IPS DF 6.9 (cell line): ENCODE data around the gene CACNA1C.
"Not testable (repeated sequence)": the region's sequence is repeated elsewhere in the genome, so short reads cannot be mapped to it uniquely, and the experiment has no call there.

Experiments
- DNase-seq: peaks from one replicate; pipeline ENCODE4 v3.0.0-alpha.2; 2013; ENCODE audit warnings: low read depth, low spot score
- H3K27ac ChIP-seq: one replicate; pipeline ENCODE4 v1.5.1; 2013; ENCODE audit warnings: low read length, control low read depth
- H3K27me3 ChIP-seq: 2 replicates; pipeline ENCODE4 v1.6.1; 2013; ENCODE audit warnings: mild to moderate bottlenecking, low read length; ENCODE audit not compliant: control insufficient read depth, insufficient read depth
- H3K36me3 ChIP-seq: 2 replicates; pipeline ENCODE4 v1.6.1; 2013; ENCODE audit warnings: low read length; ENCODE audit not compliant: control insufficient read depth, insufficient read depth
- H3K4me1 ChIP-seq: 2 replicates; pipeline ENCODE4 v1.6.1; 2013; ENCODE audit warnings: low read length; ENCODE audit not compliant: control insufficient read depth, insufficient read depth
- H3K4me3 ChIP-seq: 2 replicates; pipeline ENCODE4 v1.5.1; 2013; ENCODE audit warnings: mild to moderate bottlenecking, low read length
- H3K9me3 ChIP-seq: 2 replicates; pipeline ENCODE4 v1.6.1; 2013; ENCODE audit warnings: low read length, inconsistent platforms; ENCODE audit not compliant: control insufficient read depth, insufficient read depth
- WGBS: extraction: QIAGEN DNeasy Blood & Tissue Kit; methylation state at CpG from one replicate; pipeline ENCODE4 v1.1.7; 2013; ENCODE audit warnings: mixed read lengths, missing lambda C conversion rate; ENCODE audit not compliant: insufficient read length, insufficient coverage; 5-methylcytosine and 5-hydroxymethylcytosine counted together

The CACNA1C gene

DNA sequence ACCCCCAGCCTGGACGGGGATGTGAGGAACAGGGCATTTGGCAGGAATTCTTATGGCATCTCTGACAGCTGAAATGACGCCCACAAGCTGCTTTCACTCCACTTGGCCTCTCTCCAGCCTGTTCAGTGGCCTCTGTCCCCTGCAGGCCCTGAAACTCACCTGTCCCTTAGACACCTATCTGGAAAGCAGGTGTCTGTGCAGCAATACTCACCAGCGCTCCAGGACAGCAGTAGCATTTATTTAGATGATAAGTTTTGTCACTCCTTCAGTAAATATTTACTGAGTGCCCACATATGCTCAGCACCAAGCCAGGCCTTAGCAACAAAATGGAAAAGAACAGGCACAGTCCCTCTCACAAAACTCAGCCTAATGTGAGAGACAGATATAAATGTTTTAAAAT is 430.9 kb downstream of the CACNA1C start:
- Histone ChIP-seq H3K4me1 (no peaks in the 10 kb centered on the region), H3K4me3 (no peak overlapping the region), H3K27ac (no peak overlapping the region), H3K27me3 (no peaks in the 10 kb centered on the region), H3K9me3 (no peaks in the 10 kb centered on the region), H3K36me3 (no peaks in the 10 kb centered on the region)
- no peak for DNase-seq
- no CpG with 5 or more reads among the region's 3 CpGs for WGBS

DNA sequence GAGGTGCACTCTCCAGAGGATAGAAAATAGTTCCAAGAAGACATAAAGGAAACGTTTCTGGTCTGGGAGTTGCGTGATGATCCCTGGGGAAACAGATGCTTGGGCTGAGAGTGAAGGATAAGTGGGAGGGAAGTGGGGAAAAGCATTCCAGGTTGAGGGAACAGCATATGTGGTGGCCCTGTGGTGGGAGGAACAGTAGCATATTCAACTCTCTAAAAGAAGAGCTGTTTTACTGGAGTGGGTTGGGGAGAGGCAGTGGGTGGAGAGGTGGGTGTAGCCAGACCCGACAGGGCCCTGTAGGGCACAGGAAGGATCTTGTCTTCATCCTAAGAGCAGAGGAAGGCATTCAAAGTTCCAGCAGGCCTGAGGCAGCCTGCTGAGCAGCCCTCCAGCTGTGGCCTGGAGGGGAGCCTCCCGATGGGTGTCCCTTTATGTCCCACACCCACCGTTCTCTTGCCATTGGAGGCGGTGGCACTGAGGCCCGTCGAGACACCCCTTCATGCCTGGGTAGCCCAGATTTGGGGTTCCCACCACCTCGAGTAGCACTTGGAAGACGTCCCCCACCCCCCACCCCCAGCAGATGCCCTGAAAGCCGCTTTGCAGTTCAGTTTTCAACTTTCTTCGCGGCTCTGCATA is 431.5 kb downstream of the CACNA1C start:
- Histone ChIP-seq H3K4me3 (no peak overlapping the region), H3K27me3 (no peaks in the 10 kb centered on the region), H3K27ac (no peak overlapping the region), H3K4me1 (no peaks in the 10 kb centered on the region), H3K9me3 (no peaks in the 10 kb centered on the region), H3K36me3 (no peaks in the 10 kb centered on the region)
- no CpG with 5 or more reads among the region's 13 CpGs for WGBS
- no peak for DNase-seq

DNA sequence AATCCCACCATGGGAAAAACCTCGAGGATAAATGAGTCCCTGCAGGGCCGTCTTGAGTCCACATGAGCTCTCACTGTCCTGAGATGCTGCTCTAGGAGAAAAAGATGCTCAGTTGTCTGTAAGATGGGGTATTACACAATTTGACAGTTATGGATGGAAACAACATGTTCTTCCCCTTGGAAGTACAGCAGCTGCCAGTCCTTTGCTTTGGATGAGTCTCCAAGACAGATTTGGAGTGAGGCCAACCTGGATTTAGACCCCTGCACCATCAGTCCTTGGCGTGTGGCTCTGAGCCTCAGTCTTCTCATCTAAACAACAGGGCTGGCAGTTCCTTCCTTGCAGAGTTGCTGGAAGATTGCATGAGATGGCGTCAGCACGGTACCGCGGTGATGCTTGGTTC is 432.9 kb downstream of the CACNA1C start:
- H3K27me3 ChIP-seq, result no peaks in the 10 kb centered on the region
- no peak for DNase-seq
- no peak overlapping the region for H3K4me3 ChIP-seq
- no peak overlapping the region for H3K27ac ChIP-seq
- no peaks in the 10 kb centered on the region for H3K4me1 ChIP-seq
- no CpG with 5 or more reads among the region's 7 CpGs for WGBS
- no peaks in the 10 kb centered on the region for H3K9me3 ChIP-seq
- no peaks in the 10 kb centered on the region for H3K36me3 ChIP-seq

DNA sequence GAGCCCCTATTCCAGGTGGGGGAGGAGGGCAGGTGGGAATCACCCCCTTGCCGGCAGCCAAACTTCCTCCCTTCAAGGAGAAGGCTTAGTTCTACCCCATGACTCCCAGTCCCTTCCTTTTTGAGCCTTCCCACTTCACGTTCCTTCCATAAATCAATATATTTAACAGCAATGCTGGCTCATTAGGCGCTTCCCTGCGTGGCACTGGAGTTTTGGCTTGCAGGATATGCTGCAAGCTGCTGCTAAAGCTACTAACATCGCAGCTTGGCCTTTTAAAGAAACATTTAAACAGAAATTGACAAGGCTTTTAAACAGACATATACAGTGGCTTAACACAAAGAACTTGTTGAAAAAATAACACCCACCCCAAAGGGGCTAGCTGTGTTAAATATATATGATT is 434.0 kb downstream of the CACNA1C start:
- WGBS, result no CpG with 5 or more reads among the region's 5 CpGs
- H3K27ac ChIP-seq, result no peak overlapping the region
- H3K36me3 ChIP-seq, result no peaks in the 10 kb centered on the region
- no peaks in the 10 kb centered on the region for H3K9me3 ChIP-seq
- H3K4me3 ChIP-seq, result no peak overlapping the region
- no peak for DNase-seq
- no peaks in the 10 kb centered on the region for H3K27me3 ChIP-seq
- no peaks in the 10 kb centered on the region for H3K4me1 ChIP-seq

DNA sequence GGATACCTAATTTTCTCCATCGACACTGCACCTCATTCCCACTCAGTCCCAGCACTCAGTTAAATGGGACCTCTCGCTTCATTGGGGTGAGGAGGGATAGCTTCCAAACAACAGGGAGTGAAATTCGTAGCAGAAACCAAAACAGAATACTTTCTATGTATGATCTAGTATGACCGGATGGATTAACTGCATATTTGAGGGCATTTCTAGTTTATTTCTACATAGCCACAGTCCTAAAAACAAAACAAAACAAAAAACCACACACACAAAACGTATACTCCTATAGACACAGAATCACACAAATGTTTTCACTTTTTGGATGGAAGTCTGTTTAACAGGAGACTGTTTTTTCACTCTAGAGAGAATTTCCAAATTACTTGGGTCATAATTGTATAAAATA is 434.5 kb downstream of the CACNA1C start:
- Histone ChIP-seq H3K36me3 (no peaks in the 10 kb centered on the region), H3K4me3 (no peak overlapping the region), H3K27me3 (no peaks in the 10 kb centered on the region), H3K27ac (no peak overlapping the region), H3K9me3 (no peaks in the 10 kb centered on the region), H3K4me1 (no peaks in the 10 kb centered on the region)
- WGBS, result 100% methylated on average over 1 of the region's 5 CpGs
- no peak for DNase-seq

DNA sequence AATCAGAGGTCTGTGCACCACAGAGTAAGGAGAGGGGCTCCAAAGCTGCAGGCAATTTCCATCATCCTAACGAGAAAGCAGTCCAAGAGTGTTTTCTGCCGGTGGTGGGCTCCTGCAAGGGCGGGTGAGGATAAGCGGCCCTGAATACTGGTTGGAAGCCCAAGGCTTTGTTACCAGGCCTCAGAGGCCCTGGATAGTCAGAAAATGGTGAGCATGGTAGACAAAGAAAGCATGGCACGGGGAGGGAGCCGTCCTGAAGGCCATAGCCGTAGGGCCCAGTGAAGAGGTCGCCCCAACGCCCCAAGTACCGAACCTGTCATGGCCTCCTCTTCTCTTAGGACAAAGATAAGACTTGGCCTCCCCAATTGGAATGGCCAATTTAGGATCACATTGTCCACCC is 435.3 kb downstream of the CACNA1C start:
- H3K36me3 ChIP-seq, result no peaks in the 10 kb centered on the region
- no CpG with 5 or more reads among the region's 10 CpGs for WGBS
- DNase-seq, result no peak
- no peaks in the 10 kb centered on the region for H3K4me1 ChIP-seq
- no peak overlapping the region for H3K27ac ChIP-seq
- no peaks in the 10 kb centered on the region for H3K9me3 ChIP-seq
- H3K4me3 ChIP-seq, result no peak overlapping the region
- no peaks in the 10 kb centered on the region for H3K27me3 ChIP-seq

DNA sequence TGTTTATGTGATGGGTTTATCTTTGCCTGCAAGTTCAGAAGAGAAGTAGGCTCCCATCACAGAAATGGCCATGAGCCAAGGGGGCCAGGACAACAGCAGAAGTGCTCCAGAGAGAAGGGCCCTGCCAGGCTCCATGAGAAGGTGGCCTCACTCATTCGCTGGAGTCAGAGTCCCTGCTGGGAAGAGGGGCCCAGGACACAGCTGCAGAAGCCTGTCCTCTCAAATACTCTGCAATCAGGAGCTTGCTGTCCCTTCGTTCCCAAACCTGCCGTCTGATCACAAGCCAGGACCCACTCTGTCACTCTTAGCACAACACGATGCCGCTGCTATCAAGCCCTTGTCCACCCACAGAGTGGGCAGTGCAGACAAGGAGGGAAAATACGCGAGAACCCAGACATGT is 435.8 kb downstream of the CACNA1C start:
- Histone ChIP-seq H3K9me3 (no peaks in the 10 kb centered on the region), H3K27ac (no peak overlapping the region), H3K36me3 (no peaks in the 10 kb centered on the region), H3K4me3 (no peak overlapping the region), H3K4me1 (no peaks in the 10 kb centered on the region), H3K27me3 (no peaks in the 10 kb centered on the region)
- WGBS, result no CpG with 5 or more reads among the region's 7 CpGs
- DNase-seq, result no peak

DNA sequence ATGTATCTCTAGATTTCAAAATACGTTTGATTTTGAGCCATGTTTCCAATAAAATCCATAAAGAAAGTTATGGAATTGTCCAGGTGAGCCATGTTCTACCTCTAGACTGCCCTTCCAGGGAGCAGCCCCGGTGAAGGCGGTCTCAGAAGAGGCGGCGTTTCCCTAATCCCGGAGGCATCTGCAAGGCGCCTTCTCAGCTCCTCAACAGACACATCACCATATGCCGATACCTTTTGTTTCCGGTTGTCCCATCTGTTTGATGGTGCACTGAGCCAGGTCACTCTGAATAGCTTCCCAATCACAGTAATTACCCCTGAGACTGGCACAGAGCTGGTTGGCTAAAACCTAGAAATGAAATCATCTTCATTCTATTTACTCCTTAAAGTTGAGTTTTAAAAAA is 436.5 kb downstream of the CACNA1C start:
- Histone ChIP-seq H3K27ac (no peak overlapping the region), H3K4me1 (no peaks in the 10 kb centered on the region), H3K36me3 (no peaks in the 10 kb centered on the region), H3K9me3 (no peaks in the 10 kb centered on the region), H3K4me3 (no peak overlapping the region), H3K27me3 (no peaks in the 10 kb centered on the region)
- no CpG with 5 or more reads among the region's 9 CpGs for WGBS
- DNase-seq, result no peak

DNA sequence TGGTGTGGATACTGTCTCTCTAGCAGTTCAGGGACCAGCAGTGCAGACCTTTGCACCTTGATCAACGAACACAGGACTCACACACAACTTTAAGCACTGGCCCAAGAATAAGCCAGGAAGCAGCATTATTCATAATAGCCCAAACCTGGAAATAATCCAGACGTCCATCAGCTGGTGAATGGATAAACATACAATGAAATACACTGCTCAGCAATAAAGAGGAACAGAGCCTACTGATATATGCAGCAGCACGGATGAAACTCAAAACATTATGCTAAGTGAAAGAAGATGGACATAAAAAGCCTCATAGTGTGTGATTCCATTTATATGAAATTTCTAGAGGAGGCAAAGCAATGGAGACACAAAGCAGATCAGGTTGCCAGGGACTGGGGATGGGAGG is 438.0 kb downstream of the CACNA1C start:
- no peak for DNase-seq
- Histone ChIP-seq H3K4me1 (no peaks in the 10 kb centered on the region), H3K27ac (no peak overlapping the region), H3K9me3 (no peaks in the 10 kb centered on the region), H3K4me3 (no peak overlapping the region), H3K36me3 (no peaks in the 10 kb centered on the region), H3K27me3 (no peaks in the 10 kb centered on the region)
- WGBS, result no CpG with 5 or more reads among the region's 3 CpGs

DNA sequence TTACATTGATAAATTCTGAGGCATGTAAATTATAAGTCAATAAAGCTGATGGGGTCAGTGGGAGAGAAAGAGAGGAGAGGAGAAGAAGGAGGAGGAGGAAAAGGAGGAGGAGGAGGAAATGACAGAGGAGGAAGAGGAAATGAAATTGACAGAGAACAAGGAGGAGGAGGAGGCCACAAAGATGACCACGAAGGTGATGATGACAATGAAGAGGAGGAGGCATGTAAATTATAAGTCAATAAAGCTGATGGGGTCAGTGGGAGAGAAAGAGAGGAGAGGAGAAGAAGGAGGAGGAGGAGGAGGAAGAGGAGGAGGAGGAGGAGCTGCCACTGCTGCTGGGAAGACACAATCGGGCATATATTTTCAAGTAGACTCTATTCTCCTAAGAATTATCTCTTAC is 438.6 kb downstream of the CACNA1C start:
- H3K27me3 ChIP-seq, H3K36me3 ChIP-seq, H3K4me3 ChIP-seq, H3K27ac ChIP-seq, H3K9me3 ChIP-seq, DNase-seq, H3K4me1 ChIP-seq: not testable (repeated sequence)
- WGBS, result no CpG with 5 or more reads among the region's 2 CpGs

DNA sequence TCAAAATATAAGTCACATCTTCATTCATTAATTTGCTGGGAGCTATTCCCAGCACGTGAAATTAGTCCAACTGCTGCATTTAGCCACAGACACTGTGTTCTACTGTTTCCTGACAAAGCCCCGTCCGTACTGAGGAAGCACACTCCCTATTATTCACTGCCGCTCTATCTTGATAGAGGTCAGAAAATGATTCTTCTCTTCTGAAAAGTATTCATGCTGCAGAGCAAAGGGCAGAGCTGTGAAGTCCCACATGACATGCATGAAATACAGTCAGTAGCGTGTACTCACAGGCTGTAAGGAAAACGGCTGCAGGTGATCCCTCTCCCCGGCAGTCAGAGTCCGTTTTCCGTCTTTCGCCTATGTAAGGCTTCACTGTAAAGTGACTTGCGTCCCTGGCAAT is 439.4 kb downstream of the CACNA1C start:
- Histone ChIP-seq H3K9me3 (no peaks in the 10 kb centered on the region), H3K4me3 (no peak overlapping the region), H3K27me3 (no peaks in the 10 kb centered on the region), H3K36me3 (no peaks in the 10 kb centered on the region), H3K4me1 (no peaks in the 10 kb centered on the region), H3K27ac (no peak overlapping the region)
- WGBS, result no CpG with 5 or more reads among the region's 11 CpGs
- no peak for DNase-seq
